NB4 (cell line): ENCODE measurements around the gene HTT.
A peak's percentile ranks its signal among the peaks of the same experiment; 100 is the strongest.

Experiments
- DNase-seq: peaks from one replicate; pipeline ENCODE4 v3.0.0; 2010; ENCODE audit warnings: low read depth
- H3K4me3 ChIP-seq: one replicate; pipeline ENCODE4 v1.5.1; 2011; ENCODE audit warnings: mild to moderate bottlenecking, low read depth, low read length, moderate library complexity
- MAX ChIP-seq: IDR thresholded peaks from 2 replicates; pipeline ENCODE4 v1.6.1; 2011; ENCODE audit warnings: low read depth, low read length
- MYC ChIP-seq: IDR thresholded peaks from 2 replicates; pipeline ENCODE4 v1.6.1; 2011; ENCODE audit warnings: low read depth, low read length
- POLR2A ChIP-seq: IDR thresholded peaks from 2 replicates; pipeline ENCODE4 v1.6.1; 2011; ENCODE audit warnings: mild to moderate bottlenecking; ENCODE audit not compliant: insufficient read length; ENCODE audit errors: extremely low read depth
- TF ChIP-seq, protein P1 (sequence below): IDR thresholded peaks from one replicate; pipeline ENCODE4 v1.5.1; 2012; ENCODE audit warnings: low read depth, low read length

HTT gene

DNA sequence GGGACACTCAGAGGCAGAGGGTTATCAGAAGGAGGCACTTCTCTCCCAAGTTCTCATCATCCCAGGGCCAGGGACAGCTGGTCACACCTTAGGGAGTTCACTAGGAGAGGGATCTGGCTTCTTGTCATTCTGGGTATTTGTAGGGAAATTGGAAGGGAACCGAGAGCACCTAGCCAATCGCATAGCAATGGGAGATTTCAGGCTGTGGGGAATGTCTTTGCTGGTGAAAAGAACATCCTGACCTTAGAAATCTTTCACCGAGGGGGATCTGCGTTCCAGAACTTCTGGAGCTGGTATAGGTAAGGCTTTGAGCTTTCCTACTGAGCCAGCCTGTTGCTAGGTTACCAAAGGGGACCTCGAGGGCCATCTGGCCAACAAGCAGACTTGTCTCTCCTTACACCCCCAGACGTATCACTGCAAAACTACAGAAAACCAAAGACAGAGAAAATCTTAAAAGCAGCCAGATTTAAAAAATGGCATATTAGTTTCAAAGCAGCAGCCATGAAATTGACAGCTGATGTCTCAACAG, 6.9 kb upstream of the HTT start:
- DNase-seq: no peak
- TF ChIP-seq, protein P1, sequence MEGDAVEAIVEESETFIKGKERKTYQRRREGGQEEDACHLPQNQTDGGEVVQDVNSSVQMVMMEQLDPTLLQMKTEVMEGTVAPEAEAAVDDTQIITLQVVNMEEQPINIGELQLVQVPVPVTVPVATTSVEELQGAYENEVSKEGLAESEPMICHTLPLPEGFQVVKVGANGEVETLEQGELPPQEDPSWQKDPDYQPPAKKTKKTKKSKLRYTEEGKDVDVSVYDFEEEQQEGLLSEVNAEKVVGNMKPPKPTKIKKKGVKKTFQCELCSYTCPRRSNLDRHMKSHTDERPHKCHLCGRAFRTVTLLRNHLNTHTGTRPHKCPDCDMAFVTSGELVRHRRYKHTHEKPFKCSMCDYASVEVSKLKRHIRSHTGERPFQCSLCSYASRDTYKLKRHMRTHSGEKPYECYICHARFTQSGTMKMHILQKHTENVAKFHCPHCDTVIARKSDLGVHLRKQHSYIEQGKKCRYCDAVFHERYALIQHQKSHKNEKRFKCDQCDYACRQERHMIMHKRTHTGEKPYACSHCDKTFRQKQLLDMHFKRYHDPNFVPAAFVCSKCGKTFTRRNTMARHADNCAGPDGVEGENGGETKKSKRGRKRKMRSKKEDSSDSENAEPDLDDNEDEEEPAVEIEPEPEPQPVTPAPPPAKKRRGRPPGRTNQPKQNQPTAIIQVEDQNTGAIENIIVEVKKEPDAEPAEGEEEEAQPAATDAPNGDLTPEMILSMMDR: no peak
- TF ChIP-seq POLR2A (no peak), MAX (no peak), MYC (no peak)
- no peak overlapping the region for H3K4me3 ChIP-seq

- no peak overlapping the region for H3K4me3 ChIP-seq
- DNase-seq: no peak
- TF ChIP-seq MYC (no peak), POLR2A (no peak), MAX (no peak)
- TF ChIP-seq, protein P1: no peak
Measured at GRCh38 chr4:3069661-3070199, 4.8 kb upstream of the HTT start.

DNA sequence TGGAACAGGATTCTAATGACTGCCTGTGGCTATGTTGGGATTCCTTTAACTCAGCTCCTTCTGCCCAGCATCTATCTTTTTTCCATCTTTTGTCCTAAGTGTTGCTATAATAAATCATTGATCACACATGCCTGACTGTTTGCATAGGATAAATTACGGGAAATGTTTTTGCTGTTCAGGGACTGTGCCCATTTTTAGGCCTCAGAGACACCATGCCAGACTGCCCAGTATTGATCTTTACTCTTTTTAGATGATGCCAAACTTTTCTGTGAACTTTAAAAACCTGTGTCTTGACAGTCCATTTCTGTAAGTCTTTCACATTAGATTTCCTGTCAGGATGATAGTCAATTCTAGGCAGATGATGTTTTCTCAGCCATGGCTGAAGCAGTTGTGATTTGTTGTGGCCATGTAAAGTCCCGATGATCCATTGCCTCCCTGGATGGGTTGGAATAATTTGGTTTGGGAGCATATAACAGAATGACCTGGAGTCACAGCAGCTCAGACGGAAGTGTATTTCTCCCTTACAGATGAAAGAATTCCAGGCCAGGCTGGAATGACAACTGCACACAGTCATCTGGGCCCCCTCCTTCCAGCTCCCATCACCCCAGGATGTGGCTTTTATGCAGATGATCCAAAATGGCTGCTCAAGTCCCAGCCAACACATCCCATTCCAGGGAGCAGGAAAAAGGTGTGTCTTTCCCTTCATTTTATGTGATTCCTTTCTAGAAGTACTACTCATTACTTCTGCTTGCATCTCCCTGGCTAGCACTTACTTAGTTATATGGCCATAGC, 3.6 kb upstream of the HTT start:
- DNase-seq: no peak
- H3K4me3 ChIP-seq: no peak overlapping the region
- TF ChIP-seq MAX: no peak
- TF ChIP-seq, protein P1: no peak
- no peak for TF ChIP-seq MYC

GRCh38 chr4:3071811-3072210, 2.7 kb upstream of the HTT start:
- no peak overlapping the region for H3K4me3 ChIP-seq
- no peak for TF ChIP-seq MYC
- TF ChIP-seq, protein P1: no peak
- no peak for TF ChIP-seq MAX
- no peak for TF ChIP-seq POLR2A
- DNase-seq: no peak

DNA sequence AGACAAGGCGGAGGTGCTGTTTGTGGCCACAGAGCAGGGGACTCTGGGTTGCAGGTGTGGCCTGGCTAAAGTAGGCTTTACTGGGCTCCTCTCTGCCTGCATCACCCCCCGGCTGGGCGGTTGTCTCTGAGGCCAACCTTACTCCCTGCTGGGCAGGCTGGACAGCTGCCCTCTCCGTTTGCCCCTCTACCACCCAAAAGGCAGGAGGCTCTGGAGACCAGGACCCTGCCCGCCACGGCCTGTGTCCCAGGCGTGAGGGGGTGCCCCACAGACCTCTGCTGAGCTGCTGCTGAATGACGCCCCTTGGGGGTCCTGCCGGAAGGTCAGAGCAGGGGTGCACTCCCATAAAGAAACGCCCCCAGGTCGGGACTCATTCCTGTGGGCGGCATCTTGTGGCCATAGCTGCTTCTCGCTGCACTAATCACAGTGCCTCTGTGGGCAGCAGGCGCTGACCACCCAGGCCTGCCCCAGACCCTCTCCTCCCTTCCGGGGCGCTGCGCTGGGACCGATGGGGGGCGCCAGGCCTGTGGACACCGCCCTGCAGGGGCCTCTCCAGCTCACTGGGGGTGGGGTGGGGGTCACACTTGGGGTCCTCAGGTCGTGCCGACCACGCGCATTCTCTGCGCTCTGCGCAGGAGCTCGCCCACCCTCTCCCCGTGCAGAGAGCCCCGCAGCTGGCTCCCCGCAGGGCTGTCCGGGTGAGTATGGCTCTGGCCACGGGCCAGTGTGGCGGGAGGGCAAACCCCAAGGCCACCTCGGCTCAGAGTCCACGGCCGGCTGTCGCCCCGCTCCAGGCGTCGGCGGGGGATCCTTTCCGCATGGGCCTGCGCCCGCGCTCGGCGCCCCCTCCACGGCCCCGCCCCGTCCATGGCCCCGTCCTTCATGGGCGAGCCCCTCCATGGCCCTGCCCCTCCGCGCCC, 1.1 kb upstream of the HTT start:
- peak; percentile 37 for TF ChIP-seq MYC
- TF ChIP-seq, protein P1: no peak
- TF ChIP-seq MAX: peak; percentile 63; the same call in 1 of the 2 replicates
- peak; percentile 83 for TF ChIP-seq POLR2A
- H3K4me3 ChIP-seq: peak overlapping the region; percentile 49
- peak; percentile 22 for DNase-seq
